Hepatocyte (in vitro differentiated cells): ENCODE results near the gene PPP1R13L. TPM values are rescaled to one million over a fixed set of nuclear protein-coding genes. Genes with fewer than 3 reads are reported as not detected.

Experiments used
- DNase-seq: peaks from one replicate; pipeline ENCODE4 v3.0.0-alpha.2; 2016; ENCODE audit warnings: low spot score
- H2AFZ ChIP-seq: fragments of 200-600 bp; sonication (generic); 2 replicates; pipeline ENCODE4 v1.6.0; 2016; ENCODE audit warnings: antibody characterized with exemption, mild to moderate bottlenecking
- H3K27ac ChIP-seq: fragments of 200-600 bp; sonication (generic); 2 replicates; pipeline ENCODE4 v1.5.1; 2016; ENCODE audit warnings: mild to moderate bottlenecking
- H3K27me3 ChIP-seq: fragments of 200-600 bp; sonication (generic); 2 replicates; pipeline ENCODE4 v1.6.1; 2016
- H3K36me3 ChIP-seq: fragments of 200-600 bp; sonication (generic); replicated peaks from 2 replicates; pipeline ENCODE4 v1.5.1; 2016; ENCODE audit warnings: low read depth; ENCODE audit not compliant: insufficient read depth
- H3K4me1 ChIP-seq: fragments of 200-600 bp; sonication (generic); 2 replicates; pipeline ENCODE4 v1.5.1; 2016; ENCODE audit warnings: mild to moderate bottlenecking, moderate library complexity; ENCODE audit not compliant: insufficient read depth
- H3K4me2 ChIP-seq: fragments of 200-600 bp; sonication (generic); 2 replicates; pipeline ENCODE4 v1.6.0; 2016
- H3K4me3 ChIP-seq: fragments of 200-600 bp; sonication (generic); 2 replicates; pipeline ENCODE4 v1.5.1; 2016; ENCODE audit warnings: mild to moderate bottlenecking
- H3K79me2 ChIP-seq: fragments of 200-600 bp; sonication (generic); 2 replicates; pipeline ENCODE4 v1.6.0; 2017; ENCODE audit warnings: mild to moderate bottlenecking
- H3K9me2 ChIP-seq: fragments of 200-600 bp; sonication (generic); replicated peaks from 2 replicates; pipeline ENCODE4 v1.6.0; 2017; ENCODE audit warnings: mild to moderate bottlenecking; ENCODE audit not compliant: insufficient read depth
- H3K9me3 ChIP-seq: fragments of 200-600 bp; sonication (generic); 2 replicates; pipeline ENCODE4 v1.5.1; 2016; ENCODE audit warnings: low read depth, mild to moderate bottlenecking
- H4K20me1 ChIP-seq: fragments of 200-600 bp; sonication (generic); 2 replicates; pipeline ENCODE4 v1.6.0; 2016; ENCODE audit warnings: mild to moderate bottlenecking; ENCODE audit not compliant: insufficient read depth, poor library complexity, severe bottlenecking
- CTCF ChIP-seq: fragments of 200-600 bp; sonication (generic); IDR thresholded peaks from 2 replicates; pipeline ENCODE4 v1.5.1; 2016; ENCODE audit warnings: antibody characterized with exemption, mild to moderate bottlenecking; ENCODE audit not compliant: poor library complexity
- EZH2 ChIP-seq: fragments of 200-600 bp; sonication (generic); IDR thresholded peaks from 2 replicates; pipeline ENCODE4 v1.6.1; 2016; ENCODE audit warnings: antibody characterized with exemption, mild to moderate bottlenecking, borderline replicate concordance
- EZH2phosphoT487 ChIP-seq: fragments of 200-600 bp; sonication (generic); IDR thresholded peaks from one replicate; pipeline ENCODE4 v1.6.1; 2018; ENCODE audit warnings: antibody characterized with exemption, mild to moderate bottlenecking, low read depth, moderate library complexity; ENCODE audit not compliant: unreplicated experiment, severe bottlenecking
- WGBS: methylation state at CpG from one replicate; pipeline ENCODE4 v1.1.6; 2016; ENCODE audit warnings: low lambda C conversion rate; ENCODE audit errors: missing lambda C conversion rate; 5-methylcytosine and 5-hydroxymethylcytosine counted together
- polyA plus RNA-seq: library from polyadenylated mRNA; unstranded; fragments of >200 nt; fragmentation: Nextera tagmentation; extraction: Ambion mirVana; gene quantifications from 2 replicates; pipeline ENCODE4 v1.2.1, GENCODE V29; 2016
- total RNA-seq: library from RNA; depleted of rRNA; stranded (reverse); fragments of >200 nt; gene quantifications from 2 replicates; pipeline ENCODE4 v1.2.3, GENCODE V29; 2014

The PPP1R13L gene
- total and polyA plus RNA-seq, 2 experiments from 2014 or later = 8.7 to 14.8 TPM

GRCh38 chr19:45346449-45346848 is 58.4 kb downstream of the PPP1R13L start:
- no peak overlapping the region for H2AFZ ChIP-seq
- H3K4me2 ChIP-seq = no peak overlapping the region
- H3K4me3 ChIP-seq = no peak overlapping the region
- no peaks in the 10 kb centered on the region for H4K20me1 ChIP-seq
- DNase-seq = no peak
- H3K79me2 ChIP-seq = no peaks in the 10 kb centered on the region
- no peaks in the 10 kb centered on the region for H3K9me2 ChIP-seq
- no peaks in the 10 kb centered on the region for H3K36me3 ChIP-seq
- H3K27ac ChIP-seq = no peak overlapping the region
- TF ChIP-seq EZH2phosphoT487 = no peak
- TF ChIP-seq EZH2 = no peak
- TF ChIP-seq CTCF = no peak
- H3K27me3 ChIP-seq = peaks cover 7% of the 10 kb centered on the region
- WGBS = 46% methylated on average over 24 of the region's 27 CpGs
- no peaks in the 10 kb centered on the region for H3K9me3 ChIP-seq
- H3K4me1 ChIP-seq = no peaks in the 10 kb centered on the region

- TF ChIP-seq EZH2phosphoT487 (no peak), EZH2 (no peak), CTCF (no peak)
- Histone ChIP-seq H3K27ac (no peak overlapping the region), H3K4me3 (no peak overlapping the region), H3K4me1 (no peaks in the 10 kb centered on the region), H2AFZ (no peak overlapping the region), H3K9me2 (no peaks in the 10 kb centered on the region), H4K20me1 (no peaks in the 10 kb centered on the region), H3K9me3 (no peaks in the 10 kb centered on the region), H3K36me3 (no peaks in the 10 kb centered on the region), H3K27me3 (peaks cover 15% of the 10 kb centered on the region), H3K4me2 (no peak overlapping the region), H3K79me2 (no peaks in the 10 kb centered on the region)
- 91% methylated on average over 14 of the region's 15 CpGs for WGBS
- no peak for DNase-seq
These were observed 59.4 kb downstream of the PPP1R13L start for GRCh38 chr19:45345506-45345860.

- H3K27ac ChIP-seq = no peak overlapping the region
- no peaks in the 10 kb centered on the region for H3K4me1 ChIP-seq
- H4K20me1 ChIP-seq = no peaks in the 10 kb centered on the region
- H2AFZ ChIP-seq = no peak overlapping the region
- 56% methylated on average over 14 of the region's 15 CpGs for WGBS
- H3K9me2 ChIP-seq = no peaks in the 10 kb centered on the region
- no peak overlapping the region for H3K4me2 ChIP-seq
- DNase-seq = no peak
- H3K79me2 ChIP-seq = no peaks in the 10 kb centered on the region
- H3K27me3 ChIP-seq = peaks cover 15% of the 10 kb centered on the region
- TF ChIP-seq CTCF = no peak
- TF ChIP-seq EZH2 = no peak
- H3K4me3 ChIP-seq = no peak overlapping the region
- H3K9me3 ChIP-seq = no peaks in the 10 kb centered on the region
- no peaks in the 10 kb centered on the region for H3K36me3 ChIP-seq
These were observed 60.0 kb downstream of the PPP1R13L start for GRCh38 chr19:45344621-45345505.
